ENCODE measurements around the gene NAP1L3.

Gene NAP1L3

GRCh38 chrX:93649381-93649780, 24.0 kb downstream of the NAP1L3 start:
- no peak for TF ChIP-seq CTCF (conservative IDR thresholded peaks at IDR 0.05; ENCODE audit: control insufficient read depth, insufficient read depth, low read depth, low read length)
- no peak for DNase-seq (ENCODE audit: low read depth)
- H3K4me3 ChIP-seq (ENCODE audit: control insufficient read depth, low read depth, low read length) = no peak overlapping the region

GRCh38 chrX:93637591-93637990, 35.8 kb downstream of the NAP1L3 start:
- TF ChIP-seq CTCF (conservative IDR thresholded peaks at IDR 0.05; ENCODE audit: control insufficient read depth, insufficient read depth, low read depth, low read length) = no peak
- no peak for DNase-seq (ENCODE audit: low read depth)
- no peak overlapping the region for H3K4me3 ChIP-seq (ENCODE audit: control insufficient read depth, low read depth, low read length)

Data from fibroblast of mammary gland (primary cell).